K562 (cell line): Measurements from ENCODE around the gene HSD17B8. TPM values are rescaled to one million over a fixed set of nuclear protein-coding genes. Genes with fewer than 3 reads are reported as not detected.

ENCODE experiments used
- CEBPZ ChIP-seq: fragments of 150-350 bp; IDR thresholded peaks from 2 replicates; pipeline ENCODE4 v1.6.1; 2014; ENCODE audit warnings: low read depth, mild to moderate bottlenecking, low read length, borderline replicate concordance
- HMG20B ChIP-seq: fragments of 250-450 bp; sonication (Bioruptor Pico); IDR thresholded peaks from 2 replicates; pipeline ENCODE4 v1.5.0; 2021; ENCODE audit warnings: mild to moderate bottlenecking
- MGA ChIP-seq: fragments of 450-650 bp; IDR thresholded peaks from 2 replicates; pipeline ENCODE4 v1.6.1; 2016; ENCODE audit warnings: mild to moderate bottlenecking, moderate library complexity
- polyA plus RNA-seq, 8 experiments: library from polyadenylated mRNA; depleted of rRNA in 4 of 8; stranded (reverse) in 5 of 8; unstranded in 3 of 8; fragments of >200 nt; fragmentation: Nextera tagmentation in 2 of 8; fragmentation: Illumina TruSeq in 1 of 8; extraction: Ambion mirVana in 2 of 8; extraction: Trizol in 1 of 8; gene quantifications; 2 replicates each; pipeline versions ENCODE4 v1.2.1 to v1.2.3, GENCODE V29; 2011 to 2014; ENCODE audit warnings: inconsistent platforms in 1 of 8, missing spikeins in 1 of 8
- total RNA-seq, 7 experiments: library from RNA; depleted of rRNA in 6 of 7; stranded (reverse); fragments of >200 nt in 6 of 7; fragmentation: Illumina TruSeq in 2 of 7; extraction: Trizol in 2 of 7; gene quantifications; 2 replicates each; pipeline versions ENCODE4 v1.2.1 to v1.2.3, GENCODE V29; 2011 to 2021; ENCODE audit warnings: low replicate concordance in 1 of 7
- TF ChIP-seq, protein P1 (sequence below): fragments of 250-450 bp; sonication (Bioruptor Pico); IDR thresholded peaks from 2 replicates; pipeline ENCODE4 v1.4.0; 2020

The HSD17B8 gene
- total and polyA plus RNA-seq, 9 of the 15 experiments (the other 6 are each of a cell fraction or from before 2014, with no cell fraction given) = 3.7 to 35.2 (median 14.2) TPM

- TF ChIP-seq MGA (no peak), CEBPZ (no peak), HMG20B (CRISPR knock-in tag) (no peak)
- TF ChIP-seq, protein P1, sequence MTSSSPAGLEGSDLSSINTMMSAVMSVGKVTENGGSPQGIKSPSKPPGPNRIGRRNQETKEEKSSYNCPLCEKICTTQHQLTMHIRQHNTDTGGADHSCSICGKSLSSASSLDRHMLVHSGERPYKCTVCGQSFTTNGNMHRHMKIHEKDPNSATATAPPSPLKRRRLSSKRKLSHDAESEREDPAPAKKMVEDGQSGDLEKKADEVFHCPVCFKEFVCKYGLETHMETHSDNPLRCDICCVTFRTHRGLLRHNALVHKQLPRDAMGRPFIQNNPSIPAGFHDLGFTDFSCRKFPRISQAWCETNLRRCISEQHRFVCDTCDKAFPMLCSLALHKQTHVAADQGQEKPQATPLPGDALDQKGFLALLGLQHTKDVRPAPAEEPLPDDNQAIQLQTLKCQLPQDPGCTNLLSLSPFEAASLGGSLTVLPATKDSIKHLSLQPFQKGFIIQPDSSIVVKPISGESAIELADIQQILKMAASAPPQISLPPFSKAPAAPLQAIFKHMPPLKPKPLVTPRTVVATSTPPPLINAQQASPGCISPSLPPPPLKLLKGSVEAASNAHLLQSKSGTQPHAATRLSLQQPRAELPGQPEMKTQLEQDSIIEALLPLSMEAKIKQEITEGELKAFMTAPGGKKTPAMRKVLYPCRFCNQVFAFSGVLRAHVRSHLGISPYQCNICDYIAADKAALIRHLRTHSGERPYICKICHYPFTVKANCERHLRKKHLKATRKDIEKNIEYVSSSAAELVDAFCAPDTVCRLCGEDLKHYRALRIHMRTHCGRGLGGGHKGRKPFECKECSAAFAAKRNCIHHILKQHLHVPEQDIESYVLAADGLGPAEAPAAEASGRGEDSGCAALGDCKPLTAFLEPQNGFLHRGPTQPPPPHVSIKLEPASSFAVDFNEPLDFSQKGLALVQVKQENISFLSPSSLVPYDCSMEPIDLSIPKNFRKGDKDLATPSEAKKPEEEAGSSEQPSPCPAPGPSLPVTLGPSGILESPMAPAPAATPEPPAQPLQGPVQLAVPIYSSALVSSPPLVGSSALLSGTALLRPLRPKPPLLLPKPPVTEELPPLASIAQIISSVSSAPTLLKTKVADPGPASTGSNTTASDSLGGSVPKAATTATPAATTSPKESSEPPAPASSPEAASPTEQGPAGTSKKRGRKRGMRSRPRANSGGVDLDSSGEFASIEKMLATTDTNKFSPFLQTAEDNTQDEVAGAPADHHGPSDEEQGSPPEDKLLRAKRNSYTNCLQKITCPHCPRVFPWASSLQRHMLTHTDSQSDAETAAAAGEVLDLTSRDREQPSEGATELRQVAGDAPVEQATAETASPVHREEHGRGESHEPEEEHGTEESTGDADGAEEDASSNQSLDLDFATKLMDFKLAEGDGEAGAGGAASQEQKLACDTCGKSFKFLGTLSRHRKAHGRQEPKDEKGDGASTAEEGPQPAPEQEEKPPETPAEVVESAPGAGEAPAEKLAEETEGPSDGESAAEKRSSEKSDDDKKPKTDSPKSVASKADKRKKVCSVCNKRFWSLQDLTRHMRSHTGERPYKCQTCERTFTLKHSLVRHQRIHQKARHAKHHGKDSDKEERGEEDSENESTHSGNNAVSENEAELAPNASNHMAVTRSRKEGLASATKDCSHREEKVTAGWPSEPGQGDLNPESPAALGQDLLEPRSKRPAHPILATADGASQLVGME (CRISPR knock-in tag) = peak; percentile 79; the same call in 1 of the 2 replicates
Measured at GRCh38 chr6:33200219-33201146, 4.0 kb upstream of the HSD17B8 start, which contains the start of the genes RXRB and SLC39A7 (continued).
